NCI-H146 treated with DMSO at 0.1 percent for 48 hours (cell line): ENCODE data around the gene MLST8.

Experiments used
- DNase-seq: peaks from one replicate; lab custom pipeline; 2025; ENCODE audit not compliant: unreplicated experiment; lab: John Stamatoyannopoulos, UW

The MLST8 gene

DNA sequence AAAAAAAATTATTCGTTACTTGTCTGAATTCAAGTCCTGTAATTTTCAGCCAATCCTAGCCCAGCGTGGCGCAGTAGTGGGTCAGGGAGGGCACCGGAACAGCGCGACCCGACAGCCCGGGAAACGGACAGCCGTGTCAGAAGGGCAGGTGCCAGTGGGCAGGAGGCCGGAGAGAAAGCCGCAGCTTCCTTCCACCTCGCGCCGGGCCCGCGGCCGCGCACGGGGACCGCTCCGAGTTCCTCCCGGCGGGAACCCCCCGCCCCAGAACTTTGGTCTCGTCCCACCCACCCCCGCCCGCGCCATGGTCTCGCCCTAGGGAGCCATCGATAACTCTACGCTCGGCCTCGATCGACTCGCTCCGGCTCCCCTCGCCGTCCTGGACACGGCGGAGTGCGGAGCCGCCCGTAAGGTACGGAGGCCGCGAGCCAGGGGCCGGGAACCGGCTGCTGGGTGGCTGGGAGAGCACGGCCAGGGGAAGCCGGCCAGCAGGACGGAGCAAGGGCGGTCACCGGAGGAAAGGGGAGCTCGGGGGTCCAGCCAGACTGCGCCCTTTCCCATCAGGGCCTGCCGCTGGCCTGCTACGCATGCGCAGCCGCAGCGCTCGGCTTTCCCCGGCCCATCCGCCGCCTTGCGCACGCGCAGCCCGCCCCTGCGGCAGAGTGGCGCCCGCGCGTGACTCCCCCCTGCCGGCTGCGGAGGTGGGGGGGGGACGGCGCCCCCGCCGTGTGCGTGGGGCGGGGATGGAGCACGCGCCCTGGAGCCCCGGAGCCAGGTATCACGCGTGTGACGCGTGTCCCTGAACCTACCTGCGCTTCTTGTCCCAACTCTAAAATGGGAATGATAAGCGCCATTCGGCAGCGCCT lies at the start of gene MLST8:
Gene MLST8, plus strand, starts transcription at position 351 of the 863 bp plus-strand sequence. CDS start 632 bp downstream, outside the sequence.
- peak; percentile 68 for DNase-seq

DNA sequence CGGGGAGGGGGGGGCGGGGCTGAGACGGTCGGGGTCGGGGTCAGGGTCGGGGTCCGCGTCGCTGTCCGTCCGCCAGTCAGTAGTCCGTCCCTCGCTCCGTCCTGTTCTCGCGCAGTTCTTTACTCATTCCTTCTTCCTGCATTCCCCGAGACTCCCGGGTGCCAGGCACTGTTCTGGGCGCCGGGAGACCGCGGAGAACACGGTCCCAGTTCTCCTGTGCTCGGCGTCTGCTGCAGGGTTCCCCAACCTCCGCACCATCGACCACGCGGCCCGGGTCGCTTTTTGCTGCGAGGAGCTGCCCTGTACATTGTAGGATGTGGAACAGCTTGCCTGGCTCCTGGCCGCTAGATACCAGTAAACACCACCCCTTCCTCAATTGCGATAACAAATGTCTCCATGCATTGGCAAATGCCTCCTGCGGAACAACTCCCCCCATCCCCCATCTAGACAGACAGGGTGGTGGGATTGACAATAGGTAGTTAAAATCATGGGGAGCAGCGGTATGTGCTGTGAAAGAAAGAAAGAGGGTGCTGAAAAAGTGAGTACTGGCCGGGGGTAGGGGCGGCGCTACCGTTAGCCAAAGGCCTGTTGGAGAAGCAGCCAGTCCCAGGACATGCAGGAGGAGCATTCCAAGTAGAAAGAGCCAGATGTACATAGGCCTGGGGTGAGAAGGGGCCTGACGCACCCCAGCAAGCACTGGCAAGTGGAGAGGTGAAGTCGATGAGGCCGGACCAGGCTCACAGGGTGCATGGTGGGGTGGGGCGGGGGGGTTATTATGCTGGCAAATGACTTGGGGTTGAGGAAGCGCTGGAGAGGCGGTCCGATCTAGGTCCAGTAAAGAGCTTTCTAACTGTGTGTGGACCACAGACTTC lies 49.0 kb upstream of the MLST8 start:
- peak; percentile 14 for DNase-seq

DNA sequence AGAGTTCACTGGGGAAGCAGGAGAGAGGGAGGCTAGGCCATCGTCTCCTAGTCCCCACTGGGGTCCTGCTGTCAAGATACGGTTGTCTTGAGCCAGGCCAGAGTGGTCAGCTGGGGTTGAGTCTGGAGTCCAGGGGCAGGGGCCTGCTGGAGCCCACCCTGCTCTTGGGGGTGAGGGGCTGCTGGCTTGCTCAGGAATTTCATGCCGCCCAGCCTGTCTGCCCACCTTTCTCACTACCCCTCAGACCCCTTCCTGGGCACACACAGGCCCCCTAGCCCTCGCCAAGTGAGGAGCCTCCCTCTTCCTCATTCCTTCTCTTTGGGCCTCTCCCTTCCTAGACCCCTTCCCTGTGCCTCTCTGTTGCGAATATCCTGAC lies 48.4 kb upstream of the MLST8 start:
- DNase-seq: no peak

- no peak for DNase-seq
These were observed 47.6 kb upstream of the MLST8 start for GRCh38 chr16:2157480-2158261.

GRCh38 chr16:2158262-2158638 lies 47.0 kb upstream of the MLST8 start:
- no peak for DNase-seq

GRCh38 chr16:2159175-2159838 lies 45.9 kb upstream of the MLST8 start:
- no peak for DNase-seq

DNA sequence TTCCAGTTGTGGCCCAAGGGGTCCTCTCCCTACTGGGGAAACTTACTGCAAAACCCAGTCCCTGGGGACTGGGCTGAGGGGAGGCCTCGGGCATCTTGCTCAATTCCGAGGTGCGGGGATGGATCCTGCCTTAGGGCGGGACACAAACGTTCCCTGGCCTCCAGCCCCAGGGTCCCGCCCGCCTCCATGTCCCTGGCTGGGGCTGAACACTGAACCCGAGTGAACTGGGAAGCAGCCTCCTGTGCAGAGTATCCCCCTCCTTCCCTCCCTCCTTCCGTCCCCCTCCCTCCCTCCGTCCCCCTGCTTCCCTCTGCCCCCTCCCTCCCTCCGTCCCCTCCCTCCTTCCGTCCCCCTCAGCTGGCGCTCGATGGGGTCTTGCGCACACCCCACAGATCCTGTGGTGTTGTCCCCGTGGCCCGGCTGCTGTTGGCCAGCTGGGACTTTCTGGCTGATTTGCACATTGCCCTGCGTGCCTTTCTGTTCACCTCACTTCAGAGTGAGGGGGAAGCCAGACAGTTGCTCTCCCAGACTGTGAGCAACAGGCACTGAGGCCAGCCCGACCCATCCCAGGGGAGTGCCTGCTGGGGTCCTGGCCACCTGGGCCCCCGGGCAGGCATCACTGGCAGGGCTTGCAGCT lies 44.2 kb upstream of the MLST8 start:
- no peak for DNase-seq

DNA sequence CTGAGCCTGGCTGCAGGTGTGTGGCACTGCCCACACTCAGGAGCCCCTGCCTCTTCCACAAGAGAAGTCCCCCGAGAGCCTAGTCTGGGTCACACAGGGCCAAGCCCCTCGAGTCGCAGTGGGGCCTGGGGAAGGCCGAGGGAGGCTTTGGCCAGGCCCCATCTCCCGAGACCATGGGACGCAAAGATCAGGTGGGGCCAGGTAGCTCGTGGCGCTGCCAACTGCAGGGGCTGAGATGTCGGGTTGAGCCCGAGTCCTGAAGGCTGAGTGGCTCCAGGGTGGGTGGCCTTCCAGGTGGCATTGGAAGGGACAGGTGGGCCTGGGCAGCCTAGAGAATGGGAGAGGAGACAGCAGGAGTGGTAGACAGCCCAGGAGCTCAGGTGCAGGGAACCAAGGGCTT lies 43.3 kb upstream of the MLST8 start:
- DNase-seq: no peak

DNA sequence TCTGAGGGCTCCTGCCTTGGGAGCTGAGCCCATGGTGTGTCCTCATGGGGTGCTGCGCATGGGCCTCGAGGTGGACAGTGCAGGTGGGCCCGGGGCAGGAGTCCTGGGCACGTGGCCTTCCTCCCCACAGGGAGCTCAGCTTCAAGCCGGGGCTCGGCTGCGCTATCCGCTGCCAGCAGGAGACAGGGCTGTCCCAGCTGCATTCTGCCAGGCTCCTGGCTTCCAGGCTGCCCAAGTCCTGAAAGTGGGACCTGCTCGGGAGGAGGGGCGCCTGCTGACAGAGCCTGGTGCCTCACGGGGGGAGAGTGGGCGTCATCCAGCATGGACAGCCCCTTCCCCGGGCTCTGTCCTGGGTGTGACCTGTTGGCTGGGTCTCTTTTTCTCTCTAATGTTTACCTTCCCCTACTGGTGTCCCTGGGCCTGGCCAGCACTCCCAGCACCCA lies 42.6 kb upstream of the MLST8 start:
- DNase-seq: no peak

DNA sequence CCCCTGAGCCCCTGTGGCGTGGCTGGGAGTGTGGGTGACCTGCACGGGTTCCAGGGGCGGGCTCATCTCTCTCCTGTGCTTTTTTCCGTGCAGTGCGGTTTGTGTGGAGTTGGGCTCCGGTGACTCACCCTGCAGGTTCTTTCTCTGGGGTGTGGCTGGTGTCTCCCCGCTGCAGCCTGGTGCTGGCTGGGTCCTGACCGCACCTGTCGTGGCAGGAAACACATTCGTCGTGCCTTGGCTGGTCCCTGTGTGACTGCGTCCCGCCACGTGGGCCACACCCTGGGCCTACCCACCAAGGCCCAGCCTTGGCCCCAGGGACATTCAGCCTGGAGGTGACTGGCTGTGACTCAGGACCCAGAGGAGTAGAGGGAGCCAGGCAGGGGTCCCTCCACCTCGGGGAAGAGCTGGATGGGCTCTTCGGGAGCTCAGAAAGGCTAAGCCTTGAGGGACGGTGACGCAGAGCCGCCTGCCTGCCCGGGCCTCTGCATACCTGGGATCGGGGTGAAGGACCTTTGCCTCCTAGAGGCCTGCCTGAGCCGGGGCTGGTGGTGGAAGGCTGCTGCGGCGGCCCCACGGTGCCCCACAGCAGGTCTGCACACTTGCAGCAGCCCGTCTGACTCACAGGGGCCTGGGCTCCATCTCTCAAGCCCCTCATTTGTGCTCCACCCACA lies 41.9 kb upstream of the MLST8 start:
- DNase-seq: no peak

DNA sequence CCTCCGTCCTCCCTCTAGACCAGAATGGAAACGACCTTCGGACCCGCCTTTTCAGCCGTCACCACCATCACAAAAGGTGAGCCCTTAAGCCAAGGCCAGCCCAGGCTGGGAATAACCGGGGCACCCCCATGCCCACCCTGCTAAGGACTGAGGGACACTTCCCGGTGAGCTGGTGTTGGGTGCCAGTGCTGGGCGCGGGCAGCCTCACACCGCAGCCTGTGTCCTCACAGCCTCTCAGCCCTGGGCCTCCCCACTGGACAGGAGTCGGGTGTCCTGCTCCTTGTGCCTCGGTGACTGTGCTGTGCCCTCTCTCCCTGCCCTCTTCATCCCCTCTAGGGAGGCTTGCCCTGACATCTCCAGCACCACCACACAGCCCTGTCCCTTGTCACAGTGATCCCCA lies 39.4 kb upstream of the MLST8 start:
- no peak for DNase-seq

- no peak for DNase-seq
These were observed 38.8 kb upstream of the MLST8 start for GRCh38 chr16:2166263-2167067.

GRCh38 chr16:2167068-2167638 lies 38.1 kb upstream of the MLST8 start:
- DNase-seq: no peak

DNA sequence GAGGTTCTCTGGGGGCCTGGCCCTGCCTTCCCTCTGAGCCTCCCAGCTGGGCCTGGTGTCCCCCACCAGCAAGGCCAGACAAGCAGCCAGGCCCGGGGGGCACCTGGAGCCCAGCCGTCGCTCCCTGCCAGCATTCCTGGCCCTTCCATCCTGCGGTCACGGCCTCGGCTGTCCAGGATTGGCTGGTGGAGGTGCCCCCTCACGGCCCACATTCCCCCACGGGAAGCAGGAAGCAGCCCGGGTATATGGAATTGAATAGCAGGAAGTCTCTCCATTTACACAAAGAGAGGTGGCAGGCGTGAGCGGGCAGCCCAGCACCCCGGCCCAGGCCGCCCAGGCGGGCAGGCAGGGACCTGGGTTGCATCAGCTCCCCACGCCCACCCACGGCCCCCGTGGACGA lies 35.2 kb upstream of the MLST8 start:
- DNase-seq: no peak

DNA sequence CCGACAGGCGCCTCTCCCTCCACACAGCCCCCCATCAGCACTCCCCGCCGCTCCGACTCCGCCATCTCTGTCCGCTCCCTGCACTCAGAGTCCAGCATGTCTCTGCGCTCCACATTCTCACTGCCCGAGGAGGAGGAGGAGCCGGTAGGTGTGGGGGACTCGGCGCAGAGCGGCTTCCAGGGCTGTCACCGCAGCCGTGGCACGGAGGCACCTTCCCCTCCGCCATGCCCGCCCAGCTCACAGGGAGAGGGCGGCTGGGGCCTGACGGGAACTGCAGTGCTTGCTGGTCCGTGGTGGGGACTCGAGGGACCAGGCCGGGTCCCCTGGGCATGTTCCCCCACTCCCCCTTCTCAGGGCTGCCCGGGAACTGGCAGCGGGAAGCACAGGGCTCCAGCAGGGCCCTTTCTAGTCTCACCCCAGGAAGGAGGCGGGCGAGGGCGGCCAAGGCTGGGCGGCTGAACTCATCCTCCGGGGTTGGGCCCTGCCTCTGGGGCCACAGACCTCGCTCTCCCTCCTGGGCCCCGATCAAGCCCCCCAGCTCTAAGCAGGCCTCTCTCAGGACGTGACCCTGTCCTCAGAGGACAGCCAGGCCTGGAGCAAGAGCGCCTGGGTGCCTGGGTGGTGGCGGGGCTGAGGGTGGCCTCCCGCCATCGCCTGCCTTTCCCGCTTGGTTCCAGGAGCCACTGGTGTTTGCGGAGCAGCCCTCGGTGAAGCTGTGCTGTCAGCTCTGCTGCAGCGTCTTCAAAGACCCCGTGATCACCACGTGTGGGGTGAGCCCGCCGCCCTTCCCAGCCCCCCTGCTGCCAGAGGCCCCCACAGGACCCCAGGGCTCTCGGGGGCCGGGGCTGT lies 34.4 kb upstream of the MLST8 start:
- no peak for DNase-seq

DNA sequence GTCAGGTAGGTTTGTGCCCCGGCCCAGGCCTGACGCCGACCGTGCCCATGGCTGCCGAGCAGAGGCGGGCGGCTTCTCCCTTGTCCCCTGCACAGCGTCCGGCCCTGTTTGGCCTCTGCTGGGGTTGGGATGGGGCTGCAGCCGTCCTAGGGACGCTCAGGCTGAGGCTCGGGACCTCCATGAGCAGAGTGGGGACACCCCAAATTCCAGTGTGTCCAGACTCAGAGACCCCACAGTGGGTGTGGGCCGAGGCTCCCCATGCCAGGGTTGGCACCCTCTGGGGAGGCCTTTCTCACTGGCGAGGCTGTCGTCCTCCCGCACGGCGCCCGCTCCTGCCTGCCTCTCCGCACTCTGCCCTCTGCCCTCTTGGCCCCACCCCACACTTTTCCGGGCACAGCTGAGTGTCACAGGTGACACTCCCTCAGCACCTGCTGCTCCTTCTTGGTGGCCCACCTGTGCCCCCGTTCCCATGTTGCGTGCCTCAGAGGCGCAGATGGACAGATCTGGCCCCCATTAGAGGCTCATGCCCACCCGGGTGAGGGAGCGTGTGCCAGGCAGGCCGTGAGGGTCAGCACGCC lies 33.6 kb upstream of the MLST8 start:
- DNase-seq: no peak

GRCh38 chr16:2172688-2173335 lies 32.4 kb upstream of the MLST8 start:
- no peak for DNase-seq
